HL-60 (cell line): Measurements from ENCODE around the gene CD44.

Source experiments
- GABPA ChIP-seq: IDR thresholded peaks from 2 replicates; pipeline ENCODE4 v1.6.1; 2012; ENCODE audit warnings: low read depth
- POLR2AphosphoS5 ChIP-seq: IDR thresholded peaks from 2 replicates; pipeline ENCODE4 v1.6.1; 2012; ENCODE audit warnings: low read depth
- REST ChIP-seq: IDR thresholded peaks from 2 replicates; pipeline ENCODE4 v1.6.1; 2012; ENCODE audit warnings: low read depth; ENCODE audit not compliant: insufficient replicate concordance
- SPI1 ChIP-seq: IDR thresholded peaks from 2 replicates; pipeline ENCODE4 v1.6.1; 2012; ENCODE audit warnings: low read depth, mild to moderate bottlenecking, borderline replicate concordance
- TF ChIP-seq, protein P1 (sequence below): IDR thresholded peaks from one replicate; pipeline ENCODE4 v1.5.1; 2011; ENCODE audit warnings: low read length, control low read depth, inconsistent platforms; ENCODE audit not compliant: insufficient read depth

- TF ChIP-seq, protein P1, sequence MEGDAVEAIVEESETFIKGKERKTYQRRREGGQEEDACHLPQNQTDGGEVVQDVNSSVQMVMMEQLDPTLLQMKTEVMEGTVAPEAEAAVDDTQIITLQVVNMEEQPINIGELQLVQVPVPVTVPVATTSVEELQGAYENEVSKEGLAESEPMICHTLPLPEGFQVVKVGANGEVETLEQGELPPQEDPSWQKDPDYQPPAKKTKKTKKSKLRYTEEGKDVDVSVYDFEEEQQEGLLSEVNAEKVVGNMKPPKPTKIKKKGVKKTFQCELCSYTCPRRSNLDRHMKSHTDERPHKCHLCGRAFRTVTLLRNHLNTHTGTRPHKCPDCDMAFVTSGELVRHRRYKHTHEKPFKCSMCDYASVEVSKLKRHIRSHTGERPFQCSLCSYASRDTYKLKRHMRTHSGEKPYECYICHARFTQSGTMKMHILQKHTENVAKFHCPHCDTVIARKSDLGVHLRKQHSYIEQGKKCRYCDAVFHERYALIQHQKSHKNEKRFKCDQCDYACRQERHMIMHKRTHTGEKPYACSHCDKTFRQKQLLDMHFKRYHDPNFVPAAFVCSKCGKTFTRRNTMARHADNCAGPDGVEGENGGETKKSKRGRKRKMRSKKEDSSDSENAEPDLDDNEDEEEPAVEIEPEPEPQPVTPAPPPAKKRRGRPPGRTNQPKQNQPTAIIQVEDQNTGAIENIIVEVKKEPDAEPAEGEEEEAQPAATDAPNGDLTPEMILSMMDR, result no peak
- TF ChIP-seq POLR2AphosphoS5 (no peak), SPI1 (no peak), REST (no peak), GABPA (no peak)
These were observed 99.9 kb downstream of the CD44 start for GRCh38 chr11:35238882-35239281.
